Endothelial cell of umbilical vein (primary cell): ENCODE measurements around the gene TRAIP. TPM values are rescaled to one million over a fixed set of nuclear protein-coding genes. Genes with fewer than 3 reads are reported as not detected.

Source experiments
- BruUV-seq: library from RNA; stranded (reverse); fragments of 400-500 nt; replicated peaks from 2 replicates; lab custom pipeline; 2021; lab: Mats Ljungman, UMichigan
- CTCF ChIA-PET: fragments of 300-600, 350-600 bp; sonication (Branson Sonifier 250); formaldehyde crosslinking; loops from one replicate; lab custom pipeline; 2021; ENCODE audit warnings: antibody characterized with exemption, inconsistent platforms; lab: Charles Lee
- POLR2A ChIA-PET: fragments of 300-600, 350-600 bp; sonication (Branson Sonifier 250); formaldehyde crosslinking; loops from one replicate; lab custom pipeline; 2021; ENCODE audit warnings: antibody characterized with exemption, inconsistent platforms; lab: Charles Lee
- DNase-seq: peaks from one replicate; pipeline ENCODE4 v3.0.0-alpha.2; 2011; ENCODE audit warnings: low read depth, low spot score
- FAIRE-seq: peaks from 2 replicates; lab custom pipeline; 2011; peaks lifted over from hg19 to GRCh38; lab: Jason Lieb, UNC
- H2AFZ ChIP-seq: 2 replicates; pipeline ENCODE4 v1.6.0; 2012; ENCODE audit warnings: low read depth, low read length, control low read depth, inconsistent platforms
- H3K27ac ChIP-seq: 2 replicates; pipeline ENCODE4 v1.5.1; 2011; ENCODE audit warnings: low read depth, mild to moderate bottlenecking, control low read depth, low read length, moderate library complexity; ENCODE audit not compliant: insufficient read depth
- H3K27me3 ChIP-seq, 2 experiments: 2 replicates each; pipeline versions ENCODE4 v1.6.0 to v1.6.1; 2011; ENCODE audit warnings: low read length in 2 of 2, mixed read lengths in 1 of 2; ENCODE audit not compliant: control insufficient read depth in 2 of 2, insufficient read depth in 2 of 2
- H3K36me3 ChIP-seq, 2 experiments: 2 replicates in 1 of 2; 3 replicates in 1 of 2; pipeline ENCODE4 v1.5.1; 2011; ENCODE audit warnings: low read length in 2 of 2, mild to moderate bottlenecking in 1 of 2, moderate library complexity in 1 of 2; ENCODE audit not compliant: control insufficient read depth in 2 of 2, insufficient read depth in 2 of 2; ENCODE audit errors: extremely low read depth in 1 of 2
- H3K4me1 ChIP-seq: 3 replicates; pipeline ENCODE4 v1.5.1; 2011; ENCODE audit warnings: mild to moderate bottlenecking, low read length; ENCODE audit not compliant: control insufficient read depth, insufficient read depth; ENCODE audit errors: extremely low read depth
- H3K4me2 ChIP-seq: 2 replicates; pipeline ENCODE4 v1.6.1; 2011; ENCODE audit warnings: low read length, control low read depth, mixed read lengths; ENCODE audit not compliant: insufficient read depth
- H3K4me3 ChIP-seq, 3 experiments: fragments of 200-600 bp in 1 of 3; sonication (generic), shearing (Covaris generic) in 1 of 3; replicated peaks in 1 of 3; 2 replicates each; pipeline ENCODE4 v1.5.1; 2011 to 2016; ENCODE audit warnings: control low read depth in 3 of 3, low read length in 3 of 3, mild to moderate bottlenecking in 2 of 3, inconsistent platforms in 1 of 3, low read depth in 1 of 3, moderate library complexity in 1 of 3; ENCODE audit not compliant: insufficient read depth in 1 of 3
- H3K79me2 ChIP-seq: 2 replicates; pipeline ENCODE4 v1.6.0; 2012; ENCODE audit warnings: low read length, inconsistent platforms; ENCODE audit not compliant: control insufficient read depth, insufficient read depth
- H3K9ac ChIP-seq: replicated peaks from 2 replicates; pipeline ENCODE3; 2011; ENCODE audit warnings: low read length, control low read depth; ENCODE audit not compliant: insufficient read depth; ENCODE audit errors: extremely low read depth
- H3K9me1 ChIP-seq: replicated peaks from 3 replicates; pipeline ENCODE4 v1.6.0; 2011; ENCODE audit warnings: mild to moderate bottlenecking, low read length; ENCODE audit not compliant: control insufficient read depth, insufficient read depth; ENCODE audit errors: extremely low read depth
- H3K9me3 ChIP-seq: replicated peaks from 2 replicates; pipeline ENCODE4 v1.5.1; 2012; ENCODE audit warnings: low read length, inconsistent platforms; ENCODE audit not compliant: control insufficient read depth, insufficient read depth
- H4K20me1 ChIP-seq: replicated peaks from 2 replicates; pipeline ENCODE3; 2011; ENCODE audit warnings: mild to moderate bottlenecking, low read length; ENCODE audit not compliant: control insufficient read depth, insufficient read depth; ENCODE audit errors: extremely low read depth
- EZH2 ChIP-seq: IDR thresholded peaks from 2 replicates; pipeline ENCODE4 v1.6.1; 2012; ENCODE audit warnings: borderline replicate concordance, low read depth, mild to moderate bottlenecking, moderate library complexity, low read length, inconsistent platforms; ENCODE audit not compliant: severe bottlenecking
- FOS ChIP-seq: IDR thresholded peaks from 2 replicates; pipeline ENCODE4 v1.6.1; 2011; ENCODE audit warnings: mild to moderate bottlenecking, low read length, moderate library complexity, borderline replicate concordance; ENCODE audit not compliant: insufficient read depth
- GATA2 ChIP-seq: IDR thresholded peaks from 2 replicates; pipeline ENCODE4 v1.7.0; 2011; ENCODE audit warnings: low read depth, mild to moderate bottlenecking, moderate library complexity, mixed read lengths, low read length; ENCODE audit not compliant: insufficient read length, insufficient read depth
- JUN ChIP-seq: IDR thresholded peaks from 2 replicates; pipeline ENCODE4 v1.6.1; 2011; ENCODE audit warnings: borderline replicate concordance, low read depth; ENCODE audit not compliant: insufficient read length, insufficient read depth
- MYC ChIP-seq: IDR thresholded peaks from one replicate; pipeline ENCODE4 v1.6.1; 2011; ENCODE audit warnings: mild to moderate bottlenecking, low read depth, low read length
- POLR2A ChIP-seq: IDR thresholded peaks from 2 replicates; pipeline ENCODE4 v1.6.1; 2012; ENCODE audit warnings: low read depth, mild to moderate bottlenecking, control low read depth, low read length
- POLR2AphosphoS5 ChIP-seq: IDR thresholded peaks from 2 replicates; pipeline ENCODE4 v1.6.1; 2012; ENCODE audit warnings: low read depth, mild to moderate bottlenecking, control low read depth, low read length, moderate library complexity; ENCODE audit not compliant: insufficient read depth
- dilution Hi-C: fragments of 300-500 bp; cut with MboI; formaldehyde crosslinking; loops from one replicate; pipeline ENCODE4 v1.15.0; 2019; ENCODE audit warnings: low sequenced_read_pairs; ENCODE audit not compliant: extremely low pct_ligation_motif_present
- intact Hi-C: fragments of 100-400 bp; cut with micrococcal nuclease; formaldehyde crosslinking; loops from one replicate; pipeline ENCODE4 v1.10.0; 2022
- polyA plus RNA-seq, 4 experiments: library from polyadenylated mRNA; depleted of rRNA in 3 of 4; stranded (reverse) in 3 of 4; unstranded in 1 of 4; fragments of >200 nt; gene quantifications; 2 replicates each; pipeline versions ENCODE4 v1.2.1 to v1.2.3, GENCODE V29; 2011 to 2012; ENCODE audit warnings: missing spikeins in 1 of 4
- total RNA-seq: library from RNA; stranded (reverse); gene quantifications from 2 replicates; pipeline ENCODE4 v1.2.3, GENCODE V29; 2021
- TF ChIP-seq, protein P1 (sequence below), 2 donors: IDR thresholded peaks; 1 replicate in 1 of 2; 2 replicates in 1 of 2; pipeline ENCODE4 v1.5.1; 2011; ENCODE audit warnings: low read length in 2 of 2, mild to moderate bottlenecking in 2 of 2, moderate library complexity in 2 of 2, control low read depth in 1 of 2, inconsistent platforms in 1 of 2, low read depth in 1 of 2; ENCODE audit not compliant: insufficient read depth in 1 of 2; ENCODE audit errors: extremely low read depth in 1 of 2
- TF ChIP-seq, protein P2 (sequence below): IDR thresholded peaks from 2 replicates; pipeline ENCODE4 v1.6.1; 2011; ENCODE audit not compliant: insufficient read depth, insufficient read length

Gene TRAIP
- total and polyA plus RNA-seq, 2 donors (not counting 3 experiments of a cell fraction or from before 2014, with no cell fraction given), result 9.5 to 13.4 TPM

DNA sequence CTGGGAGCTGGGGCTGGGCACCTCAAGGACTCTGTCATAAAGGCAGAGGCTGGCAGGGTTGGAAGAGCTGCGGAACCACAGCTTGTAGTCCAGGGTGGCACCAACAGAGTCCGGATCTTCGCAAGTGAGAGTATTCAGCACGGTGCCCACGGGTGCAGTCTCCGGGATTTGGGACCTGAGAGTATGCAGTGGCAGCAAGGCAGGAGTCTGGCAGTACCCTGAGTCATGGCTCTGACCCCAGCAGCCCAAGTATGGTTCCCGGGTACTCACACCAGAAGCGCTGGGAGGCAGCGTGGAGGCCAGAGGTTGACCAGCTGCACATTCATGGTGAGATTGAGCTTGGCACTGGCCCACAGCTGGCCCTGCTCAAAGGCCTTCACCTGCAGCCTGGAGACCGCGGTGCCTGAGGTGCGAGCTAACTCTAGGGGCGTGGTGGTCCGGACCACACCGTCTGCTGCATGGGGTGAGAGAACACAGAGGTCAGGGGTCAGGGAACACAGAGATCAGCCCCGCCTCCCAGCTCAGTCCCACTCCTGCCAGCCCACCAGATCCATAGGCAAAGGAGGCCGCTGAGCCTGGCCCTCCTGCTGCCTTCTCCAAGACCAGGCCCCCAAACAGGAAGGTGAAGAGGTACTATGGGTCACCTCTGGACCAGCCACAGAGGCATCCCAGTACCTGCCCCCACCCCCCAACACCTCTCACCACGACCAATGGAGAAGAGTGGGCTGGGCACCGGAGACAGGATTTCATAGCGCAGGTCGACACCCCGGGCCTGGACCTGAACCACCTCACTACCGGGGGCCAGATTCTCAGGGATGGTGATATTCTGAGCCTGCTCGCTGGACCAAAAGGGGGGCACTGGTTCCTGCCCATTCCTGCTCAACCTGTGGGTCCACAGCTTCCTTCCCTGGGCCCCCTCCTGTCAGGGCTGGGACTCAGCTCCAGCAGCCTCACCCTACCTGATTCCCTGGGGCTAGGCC lies 61.1 kb downstream of the TRAIP start:
- intact Hi-C loops, result no loop called here
- CTCF ChIA-PET, result interaction anchor here (1.4 kb wide), 1 partner anchor 23 kb away, joined by 3 read pairs; no protein-coding TSS in a partner anchor
- no peak for TF ChIP-seq POLR2A
- TF ChIP-seq GATA2, result no peak
- TF ChIP-seq, protein P1, sequence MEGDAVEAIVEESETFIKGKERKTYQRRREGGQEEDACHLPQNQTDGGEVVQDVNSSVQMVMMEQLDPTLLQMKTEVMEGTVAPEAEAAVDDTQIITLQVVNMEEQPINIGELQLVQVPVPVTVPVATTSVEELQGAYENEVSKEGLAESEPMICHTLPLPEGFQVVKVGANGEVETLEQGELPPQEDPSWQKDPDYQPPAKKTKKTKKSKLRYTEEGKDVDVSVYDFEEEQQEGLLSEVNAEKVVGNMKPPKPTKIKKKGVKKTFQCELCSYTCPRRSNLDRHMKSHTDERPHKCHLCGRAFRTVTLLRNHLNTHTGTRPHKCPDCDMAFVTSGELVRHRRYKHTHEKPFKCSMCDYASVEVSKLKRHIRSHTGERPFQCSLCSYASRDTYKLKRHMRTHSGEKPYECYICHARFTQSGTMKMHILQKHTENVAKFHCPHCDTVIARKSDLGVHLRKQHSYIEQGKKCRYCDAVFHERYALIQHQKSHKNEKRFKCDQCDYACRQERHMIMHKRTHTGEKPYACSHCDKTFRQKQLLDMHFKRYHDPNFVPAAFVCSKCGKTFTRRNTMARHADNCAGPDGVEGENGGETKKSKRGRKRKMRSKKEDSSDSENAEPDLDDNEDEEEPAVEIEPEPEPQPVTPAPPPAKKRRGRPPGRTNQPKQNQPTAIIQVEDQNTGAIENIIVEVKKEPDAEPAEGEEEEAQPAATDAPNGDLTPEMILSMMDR (IDR thresholded peaks at IDR 0.05; ENCODE audit: extremely low read depth in 1 of 2, insufficient read depth in 1 of 2, low read depth in 1 of 2, low read length in 2 of 2), result no peak
- no peak for TF ChIP-seq EZH2
- TF ChIP-seq, protein P2, sequence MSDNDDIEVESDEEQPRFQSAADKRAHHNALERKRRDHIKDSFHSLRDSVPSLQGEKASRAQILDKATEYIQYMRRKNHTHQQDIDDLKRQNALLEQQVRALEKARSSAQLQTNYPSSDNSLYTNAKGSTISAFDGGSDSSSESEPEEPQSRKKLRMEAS, result no peak
- no peak for TF ChIP-seq FOS
- TF ChIP-seq MYC, result no peak
- TF ChIP-seq JUN, result no peak
- TF ChIP-seq POLR2AphosphoS5, result no peak
- Histone ChIP-seq H3K9me3 (no peaks in the 10 kb centered on the region), H3K9ac (no peak overlapping the region), H2AFZ (no peak overlapping the region), H3K4me2 (no peak overlapping the region), H4K20me1 (no peaks in the 10 kb centered on the region), H3K9me1 (no peaks in the 10 kb centered on the region), H3K36me3 (no peaks in the 10 kb centered on the region), H3K79me2 (no peaks in the 10 kb centered on the region), H3K4me1 (peaks cover 3% of the 10 kb centered on the region), H3K4me3 (no peak overlapping the region), H3K27me3 (no peaks in the 10 kb centered on the region), H3K27ac (no peak overlapping the region)
- POLR2A ChIA-PET, result no interaction called here
- DNase-seq (no peak), FAIRE-seq (no peak)
- dilution Hi-C loops, result no loop called here
- BruUV-seq, result no TSS peak
